HPDE6-E6E7 (cell line): ENCODE measurements around the gene AXIN1.
"Not testable (repeated sequence)": the region's sequence is repeated elsewhere in the genome, so short reads cannot be mapped to it uniquely, and the experiment has no call there.

Experiments
- DNase-seq: peaks from one replicate; pipeline ENCODE4 v3.0.0; 2011; ENCODE audit warnings: missing footprints; ENCODE audit errors: extremely low spot score

The AXIN1 gene

GRCh38 chr16:381789-382717 is 29.5 kb upstream of the AXIN1 start, which contains the start of gene PGAP6:
PGAP6 (minus strand) TSS chr16:381978; CDS start chr16:381821, 157 bp downstream.
- no peak for DNase-seq

- no peak for DNase-seq
Observed at GRCh38 chr16:381012-381788, 28.7 kb upstream of the AXIN1 start.

GRCh38 chr16:380762-381011 is 28.2 kb upstream of the AXIN1 start:
- no peak for DNase-seq

- no peak for DNase-seq
Observed at GRCh38 chr16:379961-380761, 27.6 kb upstream of the AXIN1 start.

GRCh38 chr16:379183-379960 is 26.8 kb upstream of the AXIN1 start:
- no peak for DNase-seq

GRCh38 chr16:378821-379182 is 26.3 kb upstream of the AXIN1 start:
- no peak for DNase-seq

- DNase-seq: not testable (repeated sequence)
Observed at GRCh38 chr16:378113-378820, 25.7 kb upstream of the AXIN1 start.

- DNase-seq: no peak
Observed at GRCh38 chr16:377419-377951, 25.0 kb upstream of the AXIN1 start.

- DNase-seq: no peak
Observed at GRCh38 chr16:376817-377418, 24.4 kb upstream of the AXIN1 start.

- no peak for DNase-seq
Observed at GRCh38 chr16:375927-376816, 23.6 kb upstream of the AXIN1 start.

- DNase-seq: no peak
Observed at GRCh38 chr16:375212-375611, 22.7 kb upstream of the AXIN1 start.

- no peak for DNase-seq
Observed at GRCh38 chr16:374616-374926, 22.0 kb upstream of the AXIN1 start.

GRCh38 chr16:373848-374615 is 21.5 kb upstream of the AXIN1 start:
- no peak for DNase-seq

- DNase-seq: no peak
Observed at GRCh38 chr16:373020-373598, 20.6 kb upstream of the AXIN1 start.

- no peak for DNase-seq
Observed at GRCh38 chr16:372302-372983, 19.9 kb upstream of the AXIN1 start.

GRCh38 chr16:371515-372301 is 19.2 kb upstream of the AXIN1 start:
- no peak for DNase-seq
